Esophagus squamous epithelium (tissue), 4 donors: ENCODE results near the gene FURIN.

Source experiments
- POLR2A ChIP-seq, 4 donors: fragments of 450-650 bp; IDR thresholded peaks; one replicate each; pipeline ENCODE4 v1.6.1; 2017; ENCODE audit warnings: antibody characterized with exemption in 4 of 4, mild to moderate bottlenecking in 4 of 4, moderate library complexity in 3 of 4
- TF ChIP-seq, protein P1 (sequence below), 6 experiments: fragments of 450-650 bp in 4 of 6; fragments of 200-600 bp in 2 of 6; sonication (generic) in 2 of 6; IDR thresholded peaks; one replicate each; pipeline ENCODE4 v1.5.1; 2016 to 2019; ENCODE audit warnings: antibody characterized with exemption in 6 of 6, mild to moderate bottlenecking in 4 of 6, moderate library complexity in 4 of 6

DNA sequence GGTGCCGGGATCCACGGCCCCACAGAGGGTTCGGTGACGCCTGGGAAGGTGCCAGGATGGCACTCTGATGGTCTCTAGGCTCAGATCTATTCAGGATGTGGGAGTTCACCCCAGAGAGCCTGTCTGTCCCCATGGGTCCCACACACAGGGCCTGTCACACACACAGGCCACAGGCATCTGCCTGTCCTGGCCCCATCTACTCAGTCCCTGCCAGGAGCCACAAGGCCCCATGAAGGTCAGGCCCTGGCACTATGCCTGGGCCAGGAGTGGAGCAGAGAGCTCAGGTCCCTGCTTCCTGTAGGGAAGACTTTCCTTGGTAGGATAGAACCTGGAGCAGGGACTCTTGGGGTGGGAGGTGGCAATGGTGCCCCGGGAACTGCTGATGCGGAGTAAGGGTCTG lies 49.0 kb upstream of the FURIN start:
- TF ChIP-seq, protein P1, sequence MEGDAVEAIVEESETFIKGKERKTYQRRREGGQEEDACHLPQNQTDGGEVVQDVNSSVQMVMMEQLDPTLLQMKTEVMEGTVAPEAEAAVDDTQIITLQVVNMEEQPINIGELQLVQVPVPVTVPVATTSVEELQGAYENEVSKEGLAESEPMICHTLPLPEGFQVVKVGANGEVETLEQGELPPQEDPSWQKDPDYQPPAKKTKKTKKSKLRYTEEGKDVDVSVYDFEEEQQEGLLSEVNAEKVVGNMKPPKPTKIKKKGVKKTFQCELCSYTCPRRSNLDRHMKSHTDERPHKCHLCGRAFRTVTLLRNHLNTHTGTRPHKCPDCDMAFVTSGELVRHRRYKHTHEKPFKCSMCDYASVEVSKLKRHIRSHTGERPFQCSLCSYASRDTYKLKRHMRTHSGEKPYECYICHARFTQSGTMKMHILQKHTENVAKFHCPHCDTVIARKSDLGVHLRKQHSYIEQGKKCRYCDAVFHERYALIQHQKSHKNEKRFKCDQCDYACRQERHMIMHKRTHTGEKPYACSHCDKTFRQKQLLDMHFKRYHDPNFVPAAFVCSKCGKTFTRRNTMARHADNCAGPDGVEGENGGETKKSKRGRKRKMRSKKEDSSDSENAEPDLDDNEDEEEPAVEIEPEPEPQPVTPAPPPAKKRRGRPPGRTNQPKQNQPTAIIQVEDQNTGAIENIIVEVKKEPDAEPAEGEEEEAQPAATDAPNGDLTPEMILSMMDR (IDR thresholded peaks at IDR 0.05), result no peak
- no peak for TF ChIP-seq POLR2A (IDR thresholded peaks at IDR 0.05)
